Activated T-cell treated with anti-CD3 and anti-CD28 coated beads, Interleukin-2, amount 50 U/mL, for 24 hours (primary cell): ENCODE data around the gene APBB1IP.
"Not testable (repeated sequence)": the region's sequence is repeated elsewhere in the genome, so short reads cannot be mapped to it uniquely, and the experiment has no call there.

ENCODE experiments used
- DNase-seq: peaks from one replicate; pipeline ENCODE4 v3.0.0-alpha.2; 2020
- H3K27ac Mint-ChIP-seq: 2 replicates; pipeline ENCODE4 v1.8.0; 2020; ENCODE audit warnings: mild to moderate bottlenecking, mixed read lengths
- H3K27me3 Mint-ChIP-seq: 2 replicates; pipeline ENCODE4 v1.8.0; 2020; ENCODE audit warnings: mixed read lengths
- H3K36me3 Mint-ChIP-seq: 2 replicates; pipeline ENCODE4 v1.8.0; 2020; ENCODE audit warnings: low read depth, mixed read lengths
- H3K4me1 Mint-ChIP-seq: 2 replicates; pipeline ENCODE4 v1.8.0; 2020; ENCODE audit warnings: low read depth, mixed read lengths
- H3K4me3 Mint-ChIP-seq: 2 replicates; pipeline ENCODE4 v1.8.0; 2020; ENCODE audit warnings: mild to moderate bottlenecking, moderate library complexity, mixed read lengths
- H3K9me3 Mint-ChIP-seq: 2 replicates; pipeline ENCODE4 v1.8.0; 2020; ENCODE audit warnings: mixed read lengths

The APBB1IP gene

DNA sequence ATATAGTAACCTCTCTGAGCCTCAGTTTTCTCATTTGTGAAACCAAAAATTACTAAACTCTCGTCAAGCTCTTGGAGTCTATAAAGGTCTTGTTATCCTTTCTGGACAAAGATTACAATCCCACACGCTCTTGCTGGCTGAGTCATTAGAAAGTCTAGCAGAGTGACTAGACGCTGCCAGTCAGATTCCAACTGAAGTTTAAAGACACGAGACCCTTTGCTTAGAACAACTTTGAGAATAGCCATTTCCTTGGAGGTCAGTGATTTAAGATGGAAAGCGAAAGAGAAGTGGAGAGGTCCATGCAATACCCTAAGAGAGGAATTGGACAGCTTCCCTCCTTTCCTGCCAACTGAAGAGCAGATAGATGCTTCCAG is 119.5 kb downstream of the APBB1IP start:
- H3K4me1 Mint-ChIP-seq, result peaks cover 6% of the 10 kb centered on the region
- H3K27ac Mint-ChIP-seq, result peak overlapping the region; percentile 66
- no peaks in the 10 kb centered on the region for H3K27me3 Mint-ChIP-seq
- no peaks in the 10 kb centered on the region for H3K9me3 Mint-ChIP-seq
- no peak overlapping the region for H3K4me3 Mint-ChIP-seq
- no peak for DNase-seq
- H3K36me3 Mint-ChIP-seq, result peaks cover 77% of the 10 kb centered on the region

DNA sequence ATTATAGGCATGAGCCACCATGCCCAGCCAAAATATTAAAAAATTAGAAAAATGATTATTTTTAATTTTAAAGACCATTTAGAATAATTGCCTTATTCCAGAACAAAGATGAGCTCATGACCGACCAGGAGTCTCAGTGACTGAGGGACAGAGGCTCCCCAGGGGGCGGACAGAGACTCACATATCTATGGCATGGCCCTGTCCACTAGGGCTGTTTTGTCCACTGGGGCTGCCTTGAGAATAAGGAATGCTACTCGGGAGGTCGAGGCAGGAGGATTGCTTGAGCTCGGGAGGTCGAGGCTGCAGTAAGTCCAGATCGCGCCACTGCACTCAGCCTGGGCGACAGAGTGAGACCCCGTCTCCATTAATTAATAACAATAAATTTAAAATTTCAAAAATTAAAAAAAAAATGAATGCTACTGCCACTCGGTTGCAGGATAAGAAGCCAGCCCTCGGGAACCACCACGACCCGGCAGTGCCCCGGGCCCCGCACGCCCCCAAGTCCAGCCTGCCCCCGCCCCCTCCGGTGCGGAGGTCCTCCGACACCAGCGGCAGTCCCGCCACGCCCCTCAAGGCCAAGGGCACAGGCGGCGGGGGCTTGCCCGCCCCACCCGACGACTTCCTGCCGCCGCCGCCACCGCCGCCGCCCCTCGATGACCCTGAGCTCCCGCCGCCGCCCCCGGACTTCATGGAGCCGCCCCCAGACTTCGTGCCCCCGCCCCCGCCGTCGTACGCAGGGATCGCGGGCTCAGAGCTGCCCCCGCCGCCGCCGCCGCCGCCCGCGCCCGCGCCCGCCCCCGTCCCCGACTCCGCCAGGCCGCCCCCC is 128.6 kb downstream of the APBB1IP start:
- H3K27ac Mint-ChIP-seq, result no peak overlapping the region
- peaks cover 84% of the 10 kb centered on the region for H3K36me3 Mint-ChIP-seq

GRCh38 chr10:26567351-26567721 is 129.2 kb downstream of the APBB1IP start:
- H3K9me3 Mint-ChIP-seq, result no peaks in the 10 kb centered on the region
- no peaks in the 10 kb centered on the region for H3K4me1 Mint-ChIP-seq
- H3K27me3 Mint-ChIP-seq, result no peaks in the 10 kb centered on the region
- H3K27ac Mint-ChIP-seq, result no peak overlapping the region
- no peak for DNase-seq
- H3K4me3 Mint-ChIP-seq, result no peak overlapping the region
- H3K36me3 Mint-ChIP-seq, result peaks cover 84% of the 10 kb centered on the region

More for the DNA sequence above, 128.6 kb downstream of the APBB1IP start:
- Mint-ChIP-seq H3K4me3 (no peak overlapping the region), H3K4me1 (no peaks in the 10 kb centered on the region), H3K27me3 (no peaks in the 10 kb centered on the region), H3K9me3 (no peaks in the 10 kb centered on the region)
- DNase-seq, result no peak

- Mint-ChIP-seq H3K4me3 (no peak overlapping the region), H3K36me3 (peaks cover 81% of the 10 kb centered on the region), H3K9me3 (peaks cover 12% of the 10 kb centered on the region), H3K4me1 (peaks cover 5% of the 10 kb centered on the region), H3K27ac (no peak overlapping the region), H3K27me3 (no peaks in the 10 kb centered on the region)
- no peak for DNase-seq
These were observed 133.5 kb downstream of the APBB1IP start for GRCh38 chr10:26571655-26572054.

DNA sequence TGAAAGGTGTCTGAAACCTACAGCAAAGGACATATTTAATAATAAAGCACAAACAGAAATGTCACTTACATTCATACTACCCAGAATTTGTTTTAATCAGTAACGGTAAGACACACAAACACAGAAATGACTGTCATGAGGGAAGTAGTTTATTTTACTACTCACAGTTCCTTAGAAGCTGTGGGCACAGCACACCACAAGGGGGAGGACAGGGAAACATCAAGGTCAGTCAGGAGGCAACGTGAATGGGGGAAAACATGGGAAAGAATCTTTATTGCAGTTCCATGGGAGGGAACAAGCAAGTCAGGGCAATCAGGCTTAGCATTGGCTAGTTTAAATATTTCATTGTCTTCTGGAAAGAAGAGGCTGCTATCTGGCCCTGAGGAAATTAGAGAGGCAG is 135.5 kb downstream of the APBB1IP start:
- no peak overlapping the region for H3K27ac Mint-ChIP-seq
- peaks cover 65% of the 10 kb centered on the region for H3K36me3 Mint-ChIP-seq
- DNase-seq, result no peak
- peaks cover 5% of the 10 kb centered on the region for H3K4me1 Mint-ChIP-seq
- no peak overlapping the region for H3K4me3 Mint-ChIP-seq
- H3K27me3 Mint-ChIP-seq, result no peaks in the 10 kb centered on the region
- peaks cover 12% of the 10 kb centered on the region for H3K9me3 Mint-ChIP-seq

GRCh38 chr10:26574783-26575182 is 136.6 kb downstream of the APBB1IP start:
- Mint-ChIP-seq H3K27me3 (no peaks in the 10 kb centered on the region), H3K36me3 (peaks cover 59% of the 10 kb centered on the region), H3K9me3 (peaks cover 12% of the 10 kb centered on the region), H3K4me1 (peaks cover 5% of the 10 kb centered on the region), H3K4me3 (no peak overlapping the region), H3K27ac (no peak overlapping the region)
- DNase-seq, result no peak

GRCh38 chr10:26578371-26578770 is 140.2 kb downstream of the APBB1IP start:
- Mint-ChIP-seq H3K36me3 (peaks cover 25% of the 10 kb centered on the region), H3K9me3 (peaks cover 12% of the 10 kb centered on the region)
- not testable (repeated sequence) for DNase-seq, H3K4me3 Mint-ChIP-seq, H3K27ac Mint-ChIP-seq, H3K27me3 Mint-ChIP-seq, H3K4me1 Mint-ChIP-seq

DNA sequence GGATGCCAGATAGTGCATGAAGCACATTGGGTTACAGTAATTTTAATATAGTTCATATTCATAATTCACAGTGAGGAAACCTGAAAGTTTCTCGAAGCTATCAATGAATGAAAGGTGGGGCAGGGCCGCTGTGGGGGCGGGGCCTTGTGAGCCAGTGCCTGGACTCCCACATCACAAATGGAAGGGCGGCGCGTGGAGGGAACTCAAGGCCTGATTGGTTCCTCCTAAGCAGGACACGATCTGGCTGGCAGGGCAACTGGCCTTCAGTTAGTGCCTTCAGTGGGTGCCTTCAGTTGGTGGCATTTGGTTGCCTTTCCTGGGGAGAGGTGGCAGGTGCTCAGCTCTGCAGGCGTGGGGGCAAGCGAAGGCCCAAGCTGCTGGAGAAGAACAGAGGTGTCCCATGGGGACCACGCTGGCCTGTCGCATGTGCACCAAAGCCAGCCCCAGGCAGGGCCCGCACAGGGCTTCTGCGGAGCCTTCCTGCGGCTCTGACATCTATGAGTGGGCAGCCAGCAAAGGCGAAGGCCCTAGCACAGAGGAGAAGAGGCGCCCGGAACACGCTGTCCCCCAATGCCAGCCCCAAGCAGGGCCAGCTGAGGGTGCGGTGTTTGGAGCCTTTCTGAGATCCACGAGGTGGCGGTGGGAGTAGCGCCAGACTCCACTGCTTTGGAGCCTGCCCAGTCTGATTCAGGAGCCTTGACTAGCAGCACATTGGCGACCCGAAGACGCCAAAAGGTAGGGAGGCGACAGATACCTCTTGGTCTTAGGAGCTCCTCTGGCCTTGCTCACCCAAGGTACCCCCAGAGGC is 141.3 kb downstream of the APBB1IP start:
- no peak for DNase-seq
- peaks cover 12% of the 10 kb centered on the region for H3K9me3 Mint-ChIP-seq

DNA sequence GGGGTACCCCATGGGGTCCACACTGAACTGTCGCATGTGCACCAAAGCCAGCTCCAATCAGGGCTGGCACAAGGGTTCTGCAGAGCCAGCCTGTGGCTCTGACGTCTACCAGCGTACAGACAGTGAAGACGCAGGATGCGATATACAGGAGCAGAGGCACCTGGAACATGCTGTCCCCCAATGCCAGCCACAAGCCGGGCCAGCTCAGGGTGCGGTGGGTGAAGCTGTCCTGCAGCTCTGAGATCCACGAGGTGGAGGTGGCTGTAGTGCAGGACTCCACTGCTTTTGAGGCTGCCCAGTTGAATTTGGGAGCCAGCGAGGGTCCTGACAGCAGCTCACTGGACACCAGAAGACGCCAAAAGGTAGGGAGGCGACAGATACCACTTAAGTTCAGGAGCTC is 148.1 kb downstream of the APBB1IP start:
- H3K27me3 Mint-ChIP-seq, result no peaks in the 10 kb centered on the region
- H3K36me3 Mint-ChIP-seq, result peaks cover 10% of the 10 kb centered on the region
- peaks cover 2% of the 10 kb centered on the region for H3K4me1 Mint-ChIP-seq
- no peaks in the 10 kb centered on the region for H3K9me3 Mint-ChIP-seq
- H3K27ac Mint-ChIP-seq, result no peak overlapping the region
- DNase-seq, result no peak
- H3K4me3 Mint-ChIP-seq, result no peak overlapping the region

More for the DNA sequence above, 141.3 kb downstream of the APBB1IP start:
- Mint-ChIP-seq H3K4me3 (no peak overlapping the region), H3K27me3 (no peaks in the 10 kb centered on the region), H3K4me1 (peaks cover 5% of the 10 kb centered on the region), H3K27ac (no peak overlapping the region), H3K36me3 (peaks cover 15% of the 10 kb centered on the region)

GRCh38 chr10:26588611-26589010 is 150.5 kb downstream of the APBB1IP start:
- Mint-ChIP-seq H3K4me3 (no peak overlapping the region), H3K9me3 (no peaks in the 10 kb centered on the region), H3K27me3 (no peaks in the 10 kb centered on the region), H3K36me3 (peaks cover 23% of the 10 kb centered on the region), H3K27ac (no peak overlapping the region), H3K4me1 (peaks cover 2% of the 10 kb centered on the region)
- DNase-seq, result no peak

GRCh38 chr10:26589813-26590212 is 151.7 kb downstream of the APBB1IP start:
- H3K4me1 Mint-ChIP-seq, H3K4me3 Mint-ChIP-seq, H3K9me3 Mint-ChIP-seq, H3K27me3 Mint-ChIP-seq, DNase-seq, H3K27ac Mint-ChIP-seq: not testable (repeated sequence)
- H3K36me3 Mint-ChIP-seq, result peaks cover 27% of the 10 kb centered on the region

DNA sequence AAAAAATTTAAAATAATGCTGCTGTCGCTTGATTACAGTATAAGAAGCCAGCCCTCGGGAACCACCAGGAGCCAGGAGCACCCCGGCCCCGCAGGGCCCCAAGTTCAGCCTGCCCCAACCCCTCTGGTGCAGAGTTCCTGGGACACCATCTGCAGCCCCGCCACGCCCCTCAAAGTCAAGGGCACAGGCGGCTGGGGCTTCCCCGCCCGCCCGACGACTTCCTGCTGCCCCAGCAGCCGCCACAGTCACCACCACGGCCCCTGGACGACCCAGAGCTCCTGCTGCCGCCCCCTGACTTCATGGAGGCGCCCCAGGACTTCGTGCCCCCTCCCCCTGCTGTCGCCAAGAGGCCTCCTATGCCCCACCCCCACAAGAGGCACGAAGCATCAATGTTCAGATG is 155.8 kb downstream of the APBB1IP start:
- no peaks in the 10 kb centered on the region for H3K27me3 Mint-ChIP-seq
- peaks cover 27% of the 10 kb centered on the region for H3K36me3 Mint-ChIP-seq
- no peak overlapping the region for H3K4me3 Mint-ChIP-seq
- no peak overlapping the region for H3K27ac Mint-ChIP-seq
- DNase-seq, result no peak
- H3K4me1 Mint-ChIP-seq, result peaks cover 6% of the 10 kb centered on the region
- no peaks in the 10 kb centered on the region for H3K9me3 Mint-ChIP-seq

GRCh38 chr10:26603283-26603682 is 165.1 kb downstream of the APBB1IP start:
- not testable (repeated sequence) for H3K36me3 Mint-ChIP-seq, H3K9me3 Mint-ChIP-seq, H3K4me1 Mint-ChIP-seq, H3K27ac Mint-ChIP-seq, DNase-seq, H3K27me3 Mint-ChIP-seq, H3K4me3 Mint-ChIP-seq

GRCh38 chr10:26604320-26605093 is 166.4 kb downstream of the APBB1IP start:
- not testable (repeated sequence) for H3K36me3 Mint-ChIP-seq, H3K9me3 Mint-ChIP-seq, H3K4me1 Mint-ChIP-seq, H3K4me3 Mint-ChIP-seq, DNase-seq, H3K27ac Mint-ChIP-seq, H3K27me3 Mint-ChIP-seq
